GM19099 (cell line): ENCODE measurements around the gene DGUOK.

Experiments
- POLR2A ChIP-seq: IDR thresholded peaks from 3 replicates; pipeline ENCODE4 v1.6.1; 2011; ENCODE audit warnings: low read depth; ENCODE audit not compliant: insufficient read length; ENCODE audit errors: extremely low read depth

DGUOK gene

GRCh38 chr2:73952499-73953446 is 26.1 kb downstream of the DGUOK start:
- TF ChIP-seq POLR2A: no peak

DNA sequence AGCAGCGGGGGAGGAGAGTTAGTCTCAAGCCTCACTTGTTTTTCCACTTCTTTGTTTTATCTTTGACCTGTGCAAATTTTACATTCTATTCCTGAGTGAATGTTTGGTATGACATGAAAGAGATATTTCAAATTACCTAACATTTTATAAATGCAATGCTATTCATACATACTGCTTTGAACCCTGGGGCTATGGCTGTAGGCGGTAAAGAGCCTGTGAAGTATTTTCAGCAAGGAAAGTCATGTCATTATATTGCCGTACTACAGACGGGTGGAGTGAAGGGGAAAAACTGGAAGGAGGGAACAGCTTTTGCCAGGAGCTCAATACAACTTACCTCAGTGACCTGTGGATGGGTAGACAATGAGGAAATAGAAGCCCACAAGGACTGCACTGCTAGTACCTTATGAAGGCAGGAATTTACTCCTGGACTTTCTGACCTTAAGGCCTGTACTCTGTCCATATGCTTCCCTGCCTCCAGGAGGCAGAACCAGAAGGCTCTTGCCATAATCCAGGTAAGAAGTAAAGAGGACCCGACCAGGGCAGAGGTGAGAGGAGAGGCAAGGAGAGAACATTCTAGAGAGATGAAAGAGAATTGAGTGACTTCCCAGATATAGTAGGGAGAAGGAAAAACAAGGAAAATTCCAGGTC is 29.7 kb downstream of the DGUOK start:
- TF ChIP-seq POLR2A: no peak

- TF ChIP-seq POLR2A: no peak
These were observed 34.6 kb downstream of the DGUOK start for GRCh38 chr2:73961274-73961673.

- no peak for TF ChIP-seq POLR2A
These were observed 35.3 kb downstream of the DGUOK start for GRCh38 chr2:73961823-73962615.

- TF ChIP-seq POLR2A: no peak
These were observed 36.1 kb downstream of the DGUOK start for GRCh38 chr2:73962798-73963197.

DNA sequence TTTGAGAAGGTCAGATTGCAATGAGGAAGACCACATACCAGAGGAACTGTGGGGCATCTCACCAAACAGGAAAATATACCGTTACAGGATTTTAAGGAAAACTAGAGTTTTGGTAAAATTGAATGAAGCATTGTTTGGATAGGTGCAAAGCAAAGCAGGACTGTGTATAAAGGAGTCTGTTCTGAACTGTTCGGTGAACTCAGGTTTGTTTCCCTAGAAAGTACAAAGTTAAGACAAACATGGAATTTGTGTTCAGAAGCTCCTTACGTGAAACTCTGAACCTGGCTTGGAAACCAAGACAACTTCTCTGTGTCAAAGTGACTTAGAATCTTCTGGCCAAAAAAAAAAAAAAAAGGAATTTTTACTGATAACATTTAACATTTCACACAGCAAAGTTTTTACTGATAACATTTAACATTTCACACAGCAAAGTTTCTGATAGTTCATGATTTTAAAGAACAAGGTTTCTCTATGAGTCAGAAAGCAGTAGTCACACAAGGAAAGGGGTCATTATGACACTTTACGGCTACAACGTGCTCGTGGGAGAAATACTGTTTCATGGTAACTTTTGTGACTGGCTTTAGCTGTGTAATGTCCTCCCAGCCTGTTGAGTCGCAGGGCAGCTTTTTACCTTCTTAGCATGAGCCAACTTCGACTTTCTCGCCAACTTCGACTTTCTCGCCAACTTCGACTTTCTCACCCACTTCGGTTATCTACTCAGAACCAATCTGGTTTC is 36.9 kb downstream of the DGUOK start:
- TF ChIP-seq POLR2A: no peak

GRCh38 chr2:73964223-73964622 is 37.5 kb downstream of the DGUOK start:
- no peak for TF ChIP-seq POLR2A

DNA sequence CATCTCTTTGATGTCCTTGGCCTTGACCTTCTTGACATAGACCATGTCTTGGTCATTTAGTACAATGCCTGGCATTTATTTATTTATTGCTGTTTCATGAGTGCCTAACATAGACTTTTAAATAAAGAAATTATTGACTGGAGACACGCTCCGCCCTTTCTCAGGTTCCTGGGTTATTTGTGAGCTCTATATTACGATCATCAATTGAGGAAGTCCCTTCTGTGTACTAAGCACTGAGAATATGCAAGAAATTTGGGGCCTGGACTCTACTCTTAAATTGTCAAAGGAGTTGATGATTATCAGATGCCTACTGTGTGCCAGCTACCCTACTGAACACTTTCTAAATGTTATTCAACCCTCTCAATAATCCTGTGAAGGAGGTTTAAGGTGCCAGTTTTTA is 38.4 kb downstream of the DGUOK start:
- TF ChIP-seq POLR2A: no peak

- no peak for TF ChIP-seq POLR2A
These were observed 41.8 kb downstream of the DGUOK start for GRCh38 chr2:73968357-73968937.

GRCh38 chr2:73969356-73969755 is 42.7 kb downstream of the DGUOK start:
- TF ChIP-seq POLR2A: no peak

DNA sequence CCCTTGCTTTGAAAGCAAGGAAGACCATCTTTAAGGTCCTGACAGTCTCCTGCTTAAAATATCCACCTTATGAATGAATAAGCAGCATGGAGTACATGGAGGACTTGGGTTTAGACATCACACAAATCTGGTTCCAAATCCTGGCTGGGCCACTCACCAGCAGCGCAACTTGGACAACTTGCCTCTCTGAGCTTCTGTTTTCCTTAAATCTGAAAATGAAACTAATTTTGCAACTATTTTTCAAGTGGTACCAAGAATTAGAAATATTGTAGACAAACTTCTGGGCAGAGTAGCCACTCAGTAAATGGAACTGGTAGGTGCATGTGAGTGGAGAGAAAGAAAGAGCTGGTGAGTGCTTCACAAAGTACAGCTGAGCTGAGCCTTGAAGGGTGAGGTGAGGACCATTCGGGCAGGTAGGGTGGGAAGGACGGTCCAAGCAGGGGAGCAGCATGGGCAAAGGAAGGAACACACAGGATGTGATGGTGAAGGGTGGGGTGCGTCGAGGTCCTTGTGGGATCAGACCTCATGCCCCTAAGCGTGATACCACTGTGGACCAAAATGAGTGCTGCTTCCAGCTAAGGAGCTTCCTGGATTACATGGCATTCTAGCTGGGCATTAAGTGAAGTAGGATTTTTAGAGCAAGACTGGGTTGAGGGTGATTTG is 43.6 kb downstream of the DGUOK start:
- TF ChIP-seq POLR2A: no peak

DNA sequence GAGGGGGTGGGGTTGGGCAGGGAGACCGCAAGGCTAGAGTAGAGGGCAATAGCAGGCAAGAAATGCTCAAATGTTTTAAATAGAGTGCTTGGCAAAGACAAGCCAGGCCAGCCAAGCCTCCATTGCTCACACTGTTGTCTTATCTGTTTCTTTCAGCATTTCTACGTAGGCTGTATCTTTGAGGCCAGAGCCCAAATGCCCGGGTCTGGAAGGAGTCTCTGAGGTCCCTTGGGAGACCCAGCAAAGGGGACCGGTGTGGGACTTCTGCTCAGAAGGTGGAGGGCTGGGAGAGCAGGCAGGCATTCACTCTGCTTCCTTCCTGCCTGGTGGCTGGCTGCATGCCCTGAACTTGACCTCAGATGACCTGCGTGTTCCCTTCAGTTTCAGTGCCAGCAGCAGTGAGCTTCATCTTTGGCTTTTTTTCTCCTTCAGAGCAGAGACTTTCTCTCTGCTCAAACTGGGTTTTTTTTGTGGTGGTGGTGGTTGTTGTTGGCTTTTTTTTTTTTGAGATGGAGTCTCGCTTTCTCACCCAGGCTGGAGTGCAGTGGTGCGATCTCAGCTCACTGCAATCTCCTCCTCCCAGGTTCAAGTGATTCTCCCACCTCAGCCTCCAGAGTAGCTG is 44.3 kb downstream of the DGUOK start:
- peak; percentile 35 for TF ChIP-seq POLR2A

- no peak for TF ChIP-seq POLR2A
These were observed 45.0 kb downstream of the DGUOK start for GRCh38 chr2:73971722-73972121.
